ENCODE data around the gene LINS1. TPM values are rescaled to one million over a fixed set of nuclear protein-coding genes. Genes with fewer than 3 reads are reported as not detected.

The LINS1 gene
- total RNA-seq, 2 experiments from 2014 or later, result 28.7 to 29.4 TPM

DNA sequence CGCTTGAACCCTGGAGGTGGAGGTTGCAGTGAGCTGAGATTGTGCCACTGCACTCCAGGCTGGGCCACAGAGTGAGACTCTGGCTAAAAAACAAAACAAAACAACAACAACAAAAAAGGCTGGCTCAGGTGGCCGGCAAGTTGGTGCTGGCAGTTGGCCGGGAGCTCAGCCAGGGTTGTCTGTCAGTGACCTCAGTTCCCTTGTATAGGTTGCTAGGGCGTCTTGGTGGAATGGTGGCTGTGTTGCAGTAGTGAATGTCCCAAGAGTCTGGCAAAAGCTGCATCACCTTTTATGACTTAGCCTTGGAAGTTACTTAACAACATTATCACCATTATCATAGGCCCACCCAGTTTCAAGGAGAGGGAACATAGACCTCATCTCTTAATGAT, 41.0 kb upstream of the LINS1 start:
- POLR2A ChIA-PET, result no interaction called here
- peaks cover 5% of the 10 kb centered on the region for H3K36me3 Mint-ChIP-seq (ENCODE audit: low read depth)
- intact Hi-C loops (cut with micrococcal nuclease), result no loop called here
- CTCF ChIA-PET, result no interaction called here
- H3K9me3 Mint-ChIP-seq, result no peaks in the 10 kb centered on the region
- DNase-seq (no peak), ATAC-seq (no peak)
- TF ChIP-seq, protein P1, sequence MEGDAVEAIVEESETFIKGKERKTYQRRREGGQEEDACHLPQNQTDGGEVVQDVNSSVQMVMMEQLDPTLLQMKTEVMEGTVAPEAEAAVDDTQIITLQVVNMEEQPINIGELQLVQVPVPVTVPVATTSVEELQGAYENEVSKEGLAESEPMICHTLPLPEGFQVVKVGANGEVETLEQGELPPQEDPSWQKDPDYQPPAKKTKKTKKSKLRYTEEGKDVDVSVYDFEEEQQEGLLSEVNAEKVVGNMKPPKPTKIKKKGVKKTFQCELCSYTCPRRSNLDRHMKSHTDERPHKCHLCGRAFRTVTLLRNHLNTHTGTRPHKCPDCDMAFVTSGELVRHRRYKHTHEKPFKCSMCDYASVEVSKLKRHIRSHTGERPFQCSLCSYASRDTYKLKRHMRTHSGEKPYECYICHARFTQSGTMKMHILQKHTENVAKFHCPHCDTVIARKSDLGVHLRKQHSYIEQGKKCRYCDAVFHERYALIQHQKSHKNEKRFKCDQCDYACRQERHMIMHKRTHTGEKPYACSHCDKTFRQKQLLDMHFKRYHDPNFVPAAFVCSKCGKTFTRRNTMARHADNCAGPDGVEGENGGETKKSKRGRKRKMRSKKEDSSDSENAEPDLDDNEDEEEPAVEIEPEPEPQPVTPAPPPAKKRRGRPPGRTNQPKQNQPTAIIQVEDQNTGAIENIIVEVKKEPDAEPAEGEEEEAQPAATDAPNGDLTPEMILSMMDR (IDR thresholded peaks at IDR 0.05), result no peak
- H3K27me3 Mint-ChIP-seq, result no peaks in the 10 kb centered on the region
- H3K4me1 Mint-ChIP-seq (ENCODE audit: low read depth), result peaks cover 37% of the 10 kb centered on the region
- no peak overlapping the region for H3K4me3 Mint-ChIP-seq
- H3K27ac Mint-ChIP-seq, result no peak overlapping the region

DNA sequence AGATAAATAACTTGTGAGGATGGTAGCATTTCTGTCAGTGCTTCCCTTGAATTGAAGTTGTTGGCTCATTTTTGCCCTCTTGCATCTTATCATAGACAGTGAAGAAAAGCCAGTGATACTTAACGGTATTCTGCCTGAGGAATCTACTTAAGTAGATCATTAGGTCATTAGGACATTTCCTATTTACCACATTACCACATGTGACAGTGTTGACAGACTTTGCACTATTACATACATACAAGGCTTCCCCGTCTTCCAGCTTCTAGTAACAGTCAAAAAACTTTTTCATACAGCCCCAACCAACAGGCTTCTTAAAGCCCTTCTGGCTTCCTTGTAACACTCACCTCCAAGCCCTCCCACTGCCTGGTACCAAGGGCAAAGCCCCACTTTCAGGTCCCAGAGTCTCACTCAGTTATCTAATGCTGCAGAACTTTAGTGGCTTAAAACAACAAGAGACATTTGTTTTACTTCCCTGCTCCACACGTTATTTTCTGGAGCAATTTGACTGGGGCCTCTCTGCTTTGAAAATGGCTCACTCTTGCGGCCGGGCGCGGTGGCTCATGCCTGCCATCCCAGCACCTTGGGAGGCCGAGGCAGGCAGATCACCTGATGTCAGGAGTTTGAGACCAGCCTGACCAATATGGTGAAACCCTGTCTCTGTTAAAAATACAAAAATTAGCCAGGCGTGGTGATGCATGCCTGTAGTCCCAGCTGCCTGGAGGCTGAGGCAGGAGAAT, 40.4 kb upstream of the LINS1 start:
- POLR2A ChIA-PET, result no interaction called here
- no peaks in the 10 kb centered on the region for H3K9me3 Mint-ChIP-seq

DNA sequence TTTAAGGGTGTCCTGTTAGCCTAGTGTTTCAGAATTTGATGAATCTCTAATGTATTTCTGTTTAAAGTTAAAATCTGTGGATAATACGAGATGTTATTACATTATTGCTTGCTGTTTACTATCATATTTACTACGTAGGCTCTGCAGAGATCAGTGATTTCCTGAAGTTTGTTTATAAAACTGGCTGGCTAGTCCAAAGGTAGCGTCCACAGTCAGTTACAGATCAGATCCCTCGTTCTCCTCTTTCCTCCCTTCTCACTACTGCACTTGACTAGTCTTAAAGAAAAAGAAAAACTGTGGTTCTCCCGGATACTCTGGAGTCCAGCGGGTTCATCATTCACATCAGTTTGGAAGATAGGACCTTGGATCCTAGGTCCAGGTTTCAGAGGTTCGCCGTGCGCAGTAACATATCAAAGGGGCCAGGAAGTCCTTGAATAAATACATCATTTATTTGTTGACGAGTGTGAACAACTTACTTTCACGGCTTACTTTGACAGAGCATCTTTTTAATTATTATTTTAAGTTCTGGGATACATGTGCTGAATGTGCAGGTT, 36.3 kb upstream of the LINS1 start:
- Mint-ChIP-seq H3K27ac (no peak overlapping the region), H3K36me3 (ENCODE audit: low read depth) (peaks cover 5% of the 10 kb centered on the region), H3K9me3 (no peaks in the 10 kb centered on the region), H3K4me1 (ENCODE audit: low read depth) (peaks cover 66% of the 10 kb centered on the region), H3K27me3 (no peaks in the 10 kb centered on the region), H3K4me3 (no peak overlapping the region)
- ChIA-PET CTCF (interaction anchor here (1.2 kb wide), 2 partner anchors 235 to 370 kb away, joined by 3 to 5 read pairs; no protein-coding TSS in a partner anchor), POLR2A (no interaction called here)
- intact Hi-C loops (cut with micrococcal nuclease), result no loop called here
- ATAC-seq (no peak), DNase-seq (no peak)
- TF ChIP-seq, protein P1 (IDR thresholded peaks at IDR 0.05), result no peak

More for the DNA sequence above, 40.4 kb upstream of the LINS1 start:
- TF ChIP-seq, protein P1 (IDR thresholded peaks at IDR 0.05), result no peak
- H3K36me3 Mint-ChIP-seq (ENCODE audit: low read depth), result peaks cover 5% of the 10 kb centered on the region
- H3K4me3 Mint-ChIP-seq, result no peak overlapping the region
- no peak overlapping the region for H3K27ac Mint-ChIP-seq
- CTCF ChIA-PET, result no interaction called here
- ATAC-seq (no peak), DNase-seq (no peak)
- H3K4me1 Mint-ChIP-seq (ENCODE audit: low read depth), result peaks cover 40% of the 10 kb centered on the region
- intact Hi-C loops (cut with micrococcal nuclease), result no loop called here
- H3K27me3 Mint-ChIP-seq, result no peaks in the 10 kb centered on the region

DNA sequence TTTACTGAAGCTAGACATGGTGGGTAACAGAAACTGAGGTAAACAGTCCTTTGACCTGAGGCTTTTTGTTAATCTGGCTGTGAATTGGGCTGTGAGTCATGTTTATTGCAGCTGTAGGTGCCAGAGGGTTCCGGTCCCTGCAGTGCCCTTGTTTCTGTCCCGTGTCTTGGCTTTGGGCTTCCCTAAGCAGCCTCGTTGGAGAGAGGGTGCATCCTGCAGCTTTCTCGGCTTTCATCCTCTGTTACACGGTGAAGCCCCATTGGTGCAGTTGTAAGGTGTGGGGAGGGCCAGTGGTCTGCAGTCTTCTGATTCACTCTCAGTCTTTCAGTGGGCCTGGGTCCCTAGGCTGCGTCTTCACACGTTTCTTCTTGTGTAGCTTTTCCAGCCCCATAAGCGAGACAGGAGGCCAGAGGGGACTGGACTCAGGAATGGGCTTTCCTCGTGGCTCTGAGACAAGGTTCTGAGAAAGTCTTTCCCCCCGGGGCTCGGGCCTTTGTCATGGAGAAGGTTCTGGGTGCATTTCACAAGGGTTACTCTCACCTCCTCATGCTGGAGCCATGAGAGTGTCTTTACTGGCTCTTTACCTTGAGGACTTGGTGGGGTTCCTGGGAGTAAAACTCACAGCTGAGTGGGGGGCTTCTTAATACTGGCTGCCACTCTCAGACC, 33.6 kb upstream of the LINS1 start:
- no peak overlapping the region for H3K27ac Mint-ChIP-seq
- H3K36me3 Mint-ChIP-seq (ENCODE audit: low read depth), result peaks cover 11% of the 10 kb centered on the region
- no peak overlapping the region for H3K4me3 Mint-ChIP-seq
- H3K27me3 Mint-ChIP-seq, result no peaks in the 10 kb centered on the region
- no peak for ATAC-seq
- intact Hi-C loops (cut with micrococcal nuclease), result no loop called here
- H3K9me3 Mint-ChIP-seq, result no peaks in the 10 kb centered on the region
- TF ChIP-seq, protein P1 (IDR thresholded peaks at IDR 0.05), result no peak
- no peak for DNase-seq
- ChIA-PET CTCF (interaction anchor here (1.0 to 2.4 kb wide), 4 partner anchors 9 to 237 kb away, joined by 4 to 8 read pairs (median 4); no protein-coding TSS in a partner anchor), POLR2A (no interaction called here)
- peaks cover 45% of the 10 kb centered on the region for H3K4me1 Mint-ChIP-seq (ENCODE audit: low read depth)

DNA sequence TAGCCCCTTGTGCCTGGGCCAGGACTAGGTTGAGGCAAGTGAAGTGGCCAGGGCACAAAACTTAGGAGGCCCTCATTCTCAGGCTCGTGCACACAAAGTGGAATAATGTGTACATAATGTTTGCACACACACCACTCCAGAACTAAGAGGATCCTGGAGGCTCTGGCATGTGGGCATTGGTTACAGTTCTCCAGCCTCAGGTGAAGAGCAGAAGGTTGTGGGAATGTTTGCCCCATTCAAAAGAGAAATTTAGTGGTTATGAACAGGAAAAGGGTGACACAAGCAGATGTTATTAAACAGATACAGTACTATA, 31.7 kb upstream of the LINS1 start:
- Mint-ChIP-seq H3K4me3 (no peak overlapping the region), H3K9me3 (no peaks in the 10 kb centered on the region), H3K36me3 (ENCODE audit: low read depth) (peaks cover 22% of the 10 kb centered on the region), H3K27ac (no peak overlapping the region), H3K4me1 (ENCODE audit: low read depth) (peaks cover 38% of the 10 kb centered on the region), H3K27me3 (no peaks in the 10 kb centered on the region)
- CTCF ChIA-PET, result no interaction called here
- intact Hi-C loops (cut with micrococcal nuclease), result no loop called here
- POLR2A ChIA-PET, result no interaction called here
- ATAC-seq (no peak), DNase-seq (no peak)
- TF ChIP-seq, protein P1 (IDR thresholded peaks at IDR 0.05), result no peak
